HepG2 (cell line): Measurements from ENCODE around the gene GFOD1. TPM values are rescaled to one million over a fixed set of nuclear protein-coding genes. Genes with fewer than 3 reads are reported as not detected.

Source experiments
- ATAC-seq: fragments of 200-7000 bp; cut with Tn5 transposase; 3 replicates; pipeline ENCODE4 v1.9.1; 2020; ENCODE audit warnings: mild to moderate bottlenecking, moderate library complexity
- BruUV-seq: library from RNA; stranded (reverse); fragments of 400-500 nt; replicated peaks from 2 replicates; lab custom pipeline; 2021; lab: Mats Ljungman, UMichigan
- CTCF ChIA-PET: fragments of 300-600 bp; formaldehyde crosslinking; extraction: SDS; loops from one replicate; lab custom pipeline; 2021; ENCODE audit warnings: low total read pairs, inconsistent platforms, low intra/inter-chr PET ratio; lab: Yijun Ruan, JAX
- POLR2A ChIA-PET: fragments of 350-600 bp; sonication (Branson Sonifier 250); formaldehyde crosslinking; loops from one replicate; lab custom pipeline; 2020; ENCODE audit warnings: antibody characterized with exemption, inconsistent platforms; lab: Yijun Ruan, JAX
- DNase-seq: peaks from one replicate; pipeline ENCODE4 v3.0.0-alpha.2; 2015; ENCODE audit warnings: low spot score
- FAIRE-seq: peaks from 3 replicates; lab custom pipeline; 2011; peaks lifted over from hg19 to GRCh38; lab: Jason Lieb, UNC
- H2AFZ ChIP-seq: one replicate; pipeline ENCODE4 v1.6.1; 2011; ENCODE audit warnings: low read length, inconsistent platforms
- H3K27ac ChIP-seq: fragments of 300-600 bp; 3 replicates; pipeline ENCODE4 v1.8.0; 2011; ENCODE audit warnings: mixed run types, mild to moderate bottlenecking, mixed read lengths, low read length, inconsistent platforms; ENCODE audit not compliant: insufficient read depth; ENCODE audit errors: extremely low read length
- H3K27me3 ChIP-seq, 2 experiments: fragments of 200-600 bp in 1 of 2; 2 replicates in 1 of 2; 3 replicates in 1 of 2; pipeline versions ENCODE4 v1.6.0 to v1.8.0; 2011; ENCODE audit warnings: low read length in 2 of 2, mild to moderate bottlenecking in 2 of 2, moderate library complexity in 2 of 2, inconsistent platforms in 1 of 2; ENCODE audit not compliant: insufficient read depth in 2 of 2, control insufficient read depth in 1 of 2
- H3K36me3 ChIP-seq, 2 experiments: fragments of 200-600 bp in 1 of 2; replicated peaks in 1 of 2; 2 replicates in 1 of 2; 3 replicates in 1 of 2; pipeline versions ENCODE4 v1.5.1 to v1.8.0; 2011; ENCODE audit warnings: low read length in 2 of 2, inconsistent platforms in 1 of 2; ENCODE audit not compliant: insufficient read depth in 2 of 2, control insufficient read depth in 1 of 2
- H3K4me1 ChIP-seq: 2 replicates; pipeline ENCODE4 v1.5.1; 2012; ENCODE audit warnings: low read length, inconsistent platforms; ENCODE audit not compliant: insufficient read depth
- H3K4me2 ChIP-seq: 2 replicates; pipeline ENCODE4 v1.6.0; 2011; ENCODE audit warnings: low read depth, low read length, inconsistent platforms
- H3K4me3 ChIP-seq, 3 experiments: fragments of 200-600 bp in 1 of 3; sonication (generic), shearing (Covaris generic) in 1 of 3; replicated peaks in 1 of 3; 2 replicates each; pipeline ENCODE4 v1.5.1; 2011 to 2016; ENCODE audit warnings: low read length in 3 of 3, inconsistent platforms in 2 of 3, low read depth in 2 of 3, mild to moderate bottlenecking in 2 of 3, control low read depth in 1 of 3, mixed read lengths in 1 of 3; ENCODE audit not compliant: insufficient read depth in 1 of 3
- H3K79me2 ChIP-seq: one replicate; pipeline ENCODE4 v1.6.1; 2011; ENCODE audit warnings: low read length, inconsistent platforms; ENCODE audit not compliant: insufficient read depth
- H3K9ac ChIP-seq: 2 replicates; pipeline ENCODE4 v1.6.0; 2011; ENCODE audit warnings: mild to moderate bottlenecking, low read depth, low read length, inconsistent platforms; ENCODE audit not compliant: insufficient read depth
- H3K9me3 ChIP-seq: 2 replicates; pipeline ENCODE4 v1.5.1; 2012; ENCODE audit warnings: mild to moderate bottlenecking, low read length
- H4K20me1 ChIP-seq: 2 replicates; pipeline ENCODE4 v1.6.0; 2011; ENCODE audit warnings: inconsistent platforms, mild to moderate bottlenecking, low read length, moderate library complexity; ENCODE audit not compliant: insufficient read depth
- CEBPG ChIP-seq: IDR thresholded peaks from 2 replicates; pipeline ENCODE4 v1.6.1; 2016
- CENPT ChIP-seq: sonication (generic); formaldehyde crosslinking; IDR thresholded peaks from 2 replicates; pipeline ENCODE4 v1.8.0; 2022; ENCODE audit warnings: low read depth, mild to moderate bottlenecking, moderate library complexity, missing genetic modification reagents
- HDAC2 ChIP-seq: sonication (generic); formaldehyde crosslinking; IDR thresholded peaks from 2 replicates; pipeline ENCODE4 v1.4.0; 2020; ENCODE audit warnings: missing genetic modification reagents
- RORA ChIP-seq: sonication (generic); formaldehyde crosslinking; IDR thresholded peaks from 2 replicates; pipeline ENCODE4 v1.5.0; 2020; ENCODE audit warnings: mild to moderate bottlenecking, missing genetic modification reagents, moderate library complexity
- ZNF672 ChIP-seq: sonication (generic); formaldehyde crosslinking; IDR thresholded peaks from 2 replicates; pipeline ENCODE4 v1.8.1; 2022; ENCODE audit warnings: missing genetic modification reagents
- ZNF782 ChIP-seq: sonication (generic); formaldehyde crosslinking; IDR thresholded peaks from 2 replicates; pipeline ENCODE4 v1.4.0; 2020; ENCODE audit warnings: missing genetic modification reagents, mild to moderate bottlenecking, borderline replicate concordance
- WGBS: methylation state at CpG from one replicate; pipeline ENCODE4 v1.1.6; 2017; ENCODE audit warnings: low lambda C conversion rate; 5-methylcytosine and 5-hydroxymethylcytosine counted together
- in situ Hi-C: cut with HindIII; loops from 2 replicates; pipeline ENCODE4 v1.10.0; 2017; ENCODE audit warnings: low pct_unique_long_range_greater_than_20kb; ENCODE audit not compliant: extremely low pct_ligation_motif_present
- intact Hi-C: fragments of 100-400 bp; cut with micrococcal nuclease; formaldehyde crosslinking; loops from one replicate; pipeline ENCODE4 v1.10.0; 2022; ENCODE audit not compliant: unreplicated experiment
- polyA plus RNA-seq, 8 experiments: library from polyadenylated mRNA; depleted of rRNA in 3 of 8; stranded (reverse) in 7 of 8; unstranded in 1 of 8; fragments of >200 nt; fragmentation: Illumina TruSeq in 4 of 8; extraction: Trizol in 4 of 8; gene quantifications; 2 replicates each; pipeline versions ENCODE4 v1.2.1 to v1.2.3, GENCODE V29; 2011 to 2016; ENCODE audit warnings: low read depth in 4 of 8, missing spikeins in 1 of 8, mixed read lengths in 1 of 8; ENCODE audit not compliant: insufficient read depth in 1 of 8
- total RNA-seq, 5 experiments: library from RNA; depleted of rRNA; stranded (reverse); fragments of >200 nt; fragmentation: Illumina TruSeq; extraction: Trizol; gene quantifications; 2 replicates each; pipeline ENCODE4 v1.2.3, GENCODE V29; 2016; ENCODE audit warnings: low read depth in 1 of 5
- TF ChIP-seq, protein P1 (sequence below): sonication (generic); formaldehyde crosslinking; IDR thresholded peaks from 2 replicates; pipeline ENCODE4 v1.4.0; 2020; ENCODE audit warnings: missing genetic modification reagents
- TF ChIP-seq, protein P2 (sequence below): sonication (generic); formaldehyde crosslinking; IDR thresholded peaks from 2 replicates; pipeline ENCODE4 v1.8.0; 2023; ENCODE audit warnings: mild to moderate bottlenecking, missing genetic modification reagents
- TF ChIP-seq, protein P3 (sequence below): sonication (generic); formaldehyde crosslinking; IDR thresholded peaks from 2 replicates; pipeline ENCODE4 v1.4.0; 2020; ENCODE audit warnings: missing genetic modification reagents, borderline replicate concordance
- TF ChIP-seq, protein P4 (sequence below): sonication (generic); formaldehyde crosslinking; IDR thresholded peaks from 2 replicates; pipeline ENCODE4 v1.5.1; 2020; ENCODE audit warnings: mild to moderate bottlenecking, missing genetic modification reagents, moderate library complexity
- TF ChIP-seq, protein P5 (sequence below): sonication (generic); formaldehyde crosslinking; IDR thresholded peaks from 2 replicates; pipeline ENCODE4 v1.4.0; 2020; ENCODE audit warnings: mild to moderate bottlenecking, missing genetic modification reagents

GFOD1 gene
- total and polyA plus RNA-seq, 2 of the 13 experiments (the other 11 are each of a cell fraction or from before 2014, with no cell fraction given) = 1.9 to 6.4 TPM

DNA sequence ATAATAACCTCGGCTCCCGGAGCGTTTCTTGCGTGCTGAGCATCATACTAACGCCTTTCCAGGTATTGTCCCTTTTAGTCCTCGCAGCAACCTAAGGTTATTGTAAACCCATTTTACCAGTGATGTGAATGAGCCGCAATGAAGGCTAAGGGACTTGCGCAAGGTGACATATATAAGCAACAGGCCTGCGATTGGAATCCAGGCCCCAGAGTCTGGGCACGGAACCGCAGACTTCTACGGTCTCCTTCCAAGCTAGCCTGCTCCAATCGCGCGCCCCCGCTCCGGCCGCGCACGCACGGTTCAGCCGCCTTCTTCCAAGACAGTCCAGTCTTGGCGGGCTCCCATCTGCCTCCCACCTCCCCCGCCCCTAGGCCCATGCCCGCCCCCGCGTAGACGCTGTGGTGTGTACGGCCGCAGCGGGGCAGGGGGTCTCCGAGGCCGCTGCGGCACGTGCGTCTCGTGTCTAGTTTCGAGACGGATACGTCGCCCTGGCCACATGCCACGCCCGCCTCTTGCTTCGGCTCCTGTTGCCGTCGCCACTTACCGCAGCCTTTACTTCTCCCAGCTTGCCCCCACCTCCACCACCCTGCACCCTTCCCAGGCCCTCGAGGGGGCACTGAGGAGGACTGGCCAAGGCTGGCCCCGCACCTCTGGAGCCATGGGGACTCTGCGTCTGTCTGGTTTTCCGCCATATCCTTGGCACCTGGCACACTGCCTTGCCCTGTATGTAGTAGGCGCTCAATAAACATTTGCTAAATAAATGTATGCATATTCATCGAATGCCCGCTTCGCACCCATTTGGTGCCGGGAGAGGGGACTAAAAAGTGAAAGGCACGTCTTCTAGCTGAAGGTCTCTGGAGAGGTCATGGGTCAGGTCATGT is 855 bp upstream of the GFOD1 start:
- no TSS peak for BruUV-seq
- Histone ChIP-seq H3K4me3 (peak overlapping the region; percentile 63 to 82 (median 68)), H3K4me1 (peaks cover 44% of the 10 kb centered on the region), H3K9me3 (no peaks in the 10 kb centered on the region), H3K27ac (no peak overlapping the region), H3K36me3 (no peaks in the 10 kb centered on the region), H3K4me2 (peak overlapping the region; percentile 100), H3K9ac (no peak overlapping the region; the same call in 1 of the 2 replicates), H3K27me3 (no peaks in the 10 kb centered on the region; a peak in 1 of 5 replicates), H2AFZ (peak overlapping the region; percentile 32), H4K20me1 (no peaks in the 10 kb centered on the region), H3K79me2 (peaks cover 13% of the 10 kb centered on the region)
- ChIA-PET CTCF (no interaction called here), POLR2A (interaction anchor here (1.9 to 2.4 kb wide), 3 partner anchors 86 to 127 kb away, joined by 9 to 22 read pairs (median 9); partner anchors contain the start of genes NOL7 and SIRT5)
- FAIRE-seq = no peak
- in situ Hi-C loops = no loop called here
- ATAC-seq = no peak
- DNase-seq = no peak
- intact Hi-C loops = no loop called here
- 61% methylated on average over 56 of the region's 57 CpGs for WGBS
- TF ChIP-seq RORA (CRISPR knock-in tag) (no peak), CENPT (CRISPR knock-in tag) (0 out of 2 replicates have a peak, but pooled peaks have one; percentile 3), ZNF782 (CRISPR knock-in tag) (0 out of 2 replicates have a peak, but pooled peaks have one; percentile 12), ZNF672 (CRISPR knock-in tag) (no peak), CEBPG (CRISPR knock-in tag) (peak; percentile 32; the same call in 1 of the 2 replicates), HDAC2 (CRISPR knock-in tag) (0 out of 2 replicates have a peak, but pooled peaks have one; percentile 2)
- TF ChIP-seq, protein P1, sequence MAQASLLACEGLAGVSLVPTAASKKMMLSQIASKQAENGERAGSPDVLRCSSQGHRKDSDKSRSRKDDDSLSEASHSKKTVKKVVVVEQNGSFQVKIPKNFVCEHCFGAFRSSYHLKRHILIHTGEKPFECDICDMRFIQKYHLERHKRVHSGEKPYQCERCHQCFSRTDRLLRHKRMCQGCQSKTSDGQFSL (CRISPR knock-in tag) = 0 out of 2 replicates have a peak, but pooled peaks have one; percentile 38
- TF ChIP-seq, protein P2, sequence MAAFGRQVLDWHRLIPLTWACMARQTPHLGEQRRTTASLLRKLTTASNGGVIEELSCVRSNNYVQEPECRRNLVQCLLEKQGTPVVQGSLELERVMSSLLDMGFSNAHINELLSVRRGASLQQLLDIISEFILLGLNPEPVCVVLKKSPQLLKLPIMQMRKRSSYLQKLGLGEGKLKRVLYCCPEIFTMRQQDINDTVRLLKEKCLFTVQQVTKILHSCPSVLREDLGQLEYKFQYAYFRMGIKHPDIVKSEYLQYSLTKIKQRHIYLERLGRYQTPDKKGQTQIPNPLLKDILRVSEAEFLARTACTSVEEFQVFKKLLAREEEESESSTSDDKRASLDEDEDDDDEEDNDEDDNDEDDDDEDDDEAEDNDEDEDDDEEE = 0 out of 2 replicates have a peak, but pooled peaks have one; percentile 39
- TF ChIP-seq, protein P3, sequence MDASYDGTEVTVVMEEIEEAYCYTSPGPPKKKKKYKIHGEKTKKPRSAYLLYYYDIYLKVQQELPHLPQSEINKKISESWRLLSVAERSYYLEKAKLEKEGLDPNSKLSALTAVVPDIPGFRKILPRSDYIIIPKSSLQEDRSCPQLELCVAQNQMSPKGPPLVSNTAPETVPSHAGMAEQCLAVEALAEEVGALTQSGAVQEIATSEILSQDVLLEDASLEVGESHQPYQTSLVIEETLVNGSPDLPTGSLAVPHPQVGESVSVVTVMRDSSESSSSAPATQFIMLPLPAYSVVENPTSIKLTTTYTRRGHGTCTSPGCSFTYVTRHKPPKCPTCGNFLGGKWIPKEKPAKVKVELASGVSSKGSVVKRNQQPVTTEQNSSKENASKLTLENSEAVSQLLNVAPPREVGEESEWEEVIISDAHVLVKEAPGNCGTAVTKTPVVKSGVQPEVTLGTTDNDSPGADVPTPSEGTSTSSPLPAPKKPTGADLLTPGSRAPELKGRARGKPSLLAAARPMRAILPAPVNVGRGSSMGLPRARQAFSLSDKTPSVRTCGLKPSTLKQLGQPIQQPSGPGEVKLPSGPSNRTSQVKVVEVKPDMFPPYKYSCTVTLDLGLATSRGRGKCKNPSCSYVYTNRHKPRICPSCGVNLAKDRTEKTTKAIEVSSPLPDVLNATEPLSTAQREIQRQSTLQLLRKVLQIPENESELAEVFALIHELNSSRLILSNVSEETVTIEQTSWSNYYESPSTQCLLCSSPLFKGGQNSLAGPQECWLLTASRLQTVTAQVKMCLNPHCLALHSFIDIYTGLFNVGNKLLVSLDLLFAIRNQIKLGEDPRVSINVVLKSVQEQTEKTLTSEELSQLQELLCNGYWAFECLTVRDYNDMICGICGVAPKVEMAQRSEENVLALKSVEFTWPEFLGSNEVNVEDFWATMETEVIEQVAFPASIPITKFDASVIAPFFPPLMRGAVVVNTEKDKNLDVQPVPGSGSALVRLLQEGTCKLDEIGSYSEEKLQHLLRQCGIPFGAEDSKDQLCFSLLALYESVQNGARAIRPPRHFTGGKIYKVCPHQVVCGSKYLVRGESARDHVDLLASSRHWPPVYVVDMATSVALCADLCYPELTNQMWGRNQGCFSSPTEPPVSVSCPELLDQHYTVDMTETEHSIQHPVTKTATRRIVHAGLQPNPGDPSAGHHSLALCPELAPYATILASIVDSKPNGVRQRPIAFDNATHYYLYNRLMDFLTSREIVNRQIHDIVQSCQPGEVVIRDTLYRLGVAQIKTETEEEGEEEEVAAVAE (CRISPR knock-in tag) = no peak
- TF ChIP-seq, protein P4, sequence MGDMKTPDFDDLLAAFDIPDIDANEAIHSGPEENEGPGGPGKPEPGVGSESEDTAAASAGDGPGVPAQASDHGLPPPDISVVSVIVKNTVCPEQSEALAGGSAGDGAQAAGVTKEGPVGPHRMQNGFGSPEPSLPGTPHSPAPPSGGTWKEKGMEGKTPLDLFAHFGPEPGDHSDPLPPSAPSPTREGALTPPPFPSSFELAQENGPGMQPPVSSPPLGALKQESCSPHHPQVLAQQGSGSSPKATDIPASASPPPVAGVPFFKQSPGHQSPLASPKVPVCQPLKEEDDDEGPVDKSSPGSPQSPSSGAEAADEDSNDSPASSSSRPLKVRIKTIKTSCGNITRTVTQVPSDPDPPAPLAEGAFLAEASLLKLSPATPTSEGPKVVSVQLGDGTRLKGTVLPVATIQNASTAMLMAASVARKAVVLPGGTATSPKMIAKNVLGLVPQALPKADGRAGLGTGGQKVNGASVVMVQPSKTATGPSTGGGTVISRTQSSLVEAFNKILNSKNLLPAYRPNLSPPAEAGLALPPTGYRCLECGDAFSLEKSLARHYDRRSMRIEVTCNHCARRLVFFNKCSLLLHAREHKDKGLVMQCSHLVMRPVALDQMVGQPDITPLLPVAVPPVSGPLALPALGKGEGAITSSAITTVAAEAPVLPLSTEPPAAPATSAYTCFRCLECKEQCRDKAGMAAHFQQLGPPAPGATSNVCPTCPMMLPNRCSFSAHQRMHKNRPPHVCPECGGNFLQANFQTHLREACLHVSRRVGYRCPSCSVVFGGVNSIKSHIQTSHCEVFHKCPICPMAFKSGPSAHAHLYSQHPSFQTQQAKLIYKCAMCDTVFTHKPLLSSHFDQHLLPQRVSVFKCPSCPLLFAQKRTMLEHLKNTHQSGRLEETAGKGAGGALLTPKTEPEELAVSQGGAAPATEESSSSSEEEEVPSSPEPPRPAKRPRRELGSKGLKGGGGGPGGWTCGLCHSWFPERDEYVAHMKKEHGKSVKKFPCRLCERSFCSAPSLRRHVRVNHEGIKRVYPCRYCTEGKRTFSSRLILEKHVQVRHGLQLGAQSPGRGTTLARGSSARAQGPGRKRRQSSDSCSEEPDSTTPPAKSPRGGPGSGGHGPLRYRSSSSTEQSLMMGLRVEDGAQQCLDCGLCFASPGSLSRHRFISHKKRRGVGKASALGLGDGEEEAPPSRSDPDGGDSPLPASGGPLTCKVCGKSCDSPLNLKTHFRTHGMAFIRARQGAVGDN (CRISPR knock-in tag) = peak; percentile 48; the same call in 1 of the 2 replicates
- TF ChIP-seq, protein P5, sequence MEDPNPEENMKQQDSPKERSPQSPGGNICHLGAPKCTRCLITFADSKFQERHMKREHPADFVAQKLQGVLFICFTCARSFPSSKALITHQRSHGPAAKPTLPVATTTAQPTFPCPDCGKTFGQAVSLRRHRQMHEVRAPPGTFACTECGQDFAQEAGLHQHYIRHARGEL (CRISPR knock-in tag) = 0 out of 2 replicates have a peak, but pooled peaks have one; percentile 47
